Superior temporal gyrus (tissue), 1 donor: ENCODE measurements around the gene TMEM231.
A peak's percentile ranks its signal among the peaks of the same experiment; 100 is the strongest.
"Not testable (repeated sequence)": the region's sequence is repeated elsewhere in the genome, so short reads cannot be mapped to it uniquely, and the experiment has no call there.

Experiments used
- DNase-seq: peaks from one replicate; pipeline ENCODE4 v3.0.0-alpha.2; 2016; ENCODE audit errors: extremely low spot score

The TMEM231 gene, protein sequence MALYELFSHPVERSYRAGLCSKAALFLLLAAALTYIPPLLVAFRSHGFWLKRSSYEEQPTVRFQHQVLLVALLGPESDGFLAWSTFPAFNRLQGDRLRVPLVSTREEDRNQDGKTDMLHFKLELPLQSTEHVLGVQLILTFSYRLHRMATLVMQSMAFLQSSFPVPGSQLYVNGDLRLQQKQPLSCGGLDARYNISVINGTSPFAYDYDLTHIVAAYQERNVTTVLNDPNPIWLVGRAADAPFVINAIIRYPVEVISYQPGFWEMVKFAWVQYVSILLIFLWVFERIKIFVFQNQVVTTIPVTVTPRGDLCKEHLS

GRCh38 chr16:75555707-75556430, at the start of gene TMEM231:
Gene TMEM231 (minus strand): TSS chr16:75556252. CDS start chr16:75556209, 43 bp downstream.
- peak; percentile 96 for DNase-seq

DNA sequence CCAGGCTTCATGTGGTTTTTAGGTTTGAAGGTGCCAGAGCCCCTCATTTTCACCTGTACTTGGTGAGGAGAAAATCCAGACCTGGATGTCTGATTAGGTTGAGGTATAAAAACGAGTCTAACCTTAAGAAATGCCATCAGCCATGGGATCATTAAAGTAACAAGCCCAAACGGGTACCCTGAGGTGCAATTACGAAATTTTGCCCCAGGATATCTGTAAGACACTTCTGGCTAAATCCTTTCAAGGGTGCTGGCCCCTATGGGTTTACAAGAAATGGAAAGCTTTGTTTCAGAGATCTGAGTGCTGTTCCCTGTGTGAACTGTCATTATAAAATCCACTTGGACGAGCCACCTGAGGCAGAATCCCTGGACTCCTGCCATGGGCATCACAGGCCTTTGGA, 47.2 kb upstream of the TMEM231 start:
- no peak for DNase-seq

DNA sequence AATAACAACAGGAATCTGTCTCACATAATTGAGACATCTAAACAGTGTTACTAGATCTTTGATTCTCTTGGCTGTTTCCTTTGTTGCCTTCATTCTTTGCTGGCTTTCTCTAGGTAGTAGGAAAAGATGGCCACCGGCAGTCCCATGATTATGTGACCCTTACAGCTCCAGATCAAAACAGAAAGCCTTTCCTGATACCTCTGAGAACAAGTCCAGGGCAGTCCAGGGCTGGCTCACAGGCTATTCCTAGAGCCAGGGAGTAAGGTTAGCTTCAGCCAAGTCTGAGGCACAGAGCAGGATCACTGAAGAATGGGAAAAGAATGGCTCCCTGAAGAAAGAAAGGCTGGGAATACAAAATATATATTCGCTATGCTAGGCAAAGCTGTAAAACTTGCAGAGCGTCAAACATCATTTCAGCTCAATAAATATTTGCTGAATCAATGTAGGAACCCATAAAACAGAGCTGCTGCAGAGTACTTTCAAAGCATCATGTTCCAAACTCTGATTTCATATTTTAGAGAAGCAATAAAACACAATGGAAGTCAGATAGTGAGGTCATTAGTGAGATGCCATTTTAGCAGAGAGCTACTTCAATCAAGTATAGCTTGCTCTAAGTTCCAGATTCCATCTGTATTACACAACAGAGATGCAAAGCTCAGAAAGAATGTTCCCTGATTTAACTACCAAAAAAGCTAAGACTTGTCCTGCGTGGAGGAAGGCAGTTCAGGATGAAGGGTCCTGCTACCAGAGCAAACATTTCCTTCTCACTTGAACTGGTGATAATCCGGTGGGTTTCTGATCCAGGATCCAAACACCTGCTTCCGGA, 43.6 kb upstream of the TMEM231 start:
- DNase-seq, result no peak

DNA sequence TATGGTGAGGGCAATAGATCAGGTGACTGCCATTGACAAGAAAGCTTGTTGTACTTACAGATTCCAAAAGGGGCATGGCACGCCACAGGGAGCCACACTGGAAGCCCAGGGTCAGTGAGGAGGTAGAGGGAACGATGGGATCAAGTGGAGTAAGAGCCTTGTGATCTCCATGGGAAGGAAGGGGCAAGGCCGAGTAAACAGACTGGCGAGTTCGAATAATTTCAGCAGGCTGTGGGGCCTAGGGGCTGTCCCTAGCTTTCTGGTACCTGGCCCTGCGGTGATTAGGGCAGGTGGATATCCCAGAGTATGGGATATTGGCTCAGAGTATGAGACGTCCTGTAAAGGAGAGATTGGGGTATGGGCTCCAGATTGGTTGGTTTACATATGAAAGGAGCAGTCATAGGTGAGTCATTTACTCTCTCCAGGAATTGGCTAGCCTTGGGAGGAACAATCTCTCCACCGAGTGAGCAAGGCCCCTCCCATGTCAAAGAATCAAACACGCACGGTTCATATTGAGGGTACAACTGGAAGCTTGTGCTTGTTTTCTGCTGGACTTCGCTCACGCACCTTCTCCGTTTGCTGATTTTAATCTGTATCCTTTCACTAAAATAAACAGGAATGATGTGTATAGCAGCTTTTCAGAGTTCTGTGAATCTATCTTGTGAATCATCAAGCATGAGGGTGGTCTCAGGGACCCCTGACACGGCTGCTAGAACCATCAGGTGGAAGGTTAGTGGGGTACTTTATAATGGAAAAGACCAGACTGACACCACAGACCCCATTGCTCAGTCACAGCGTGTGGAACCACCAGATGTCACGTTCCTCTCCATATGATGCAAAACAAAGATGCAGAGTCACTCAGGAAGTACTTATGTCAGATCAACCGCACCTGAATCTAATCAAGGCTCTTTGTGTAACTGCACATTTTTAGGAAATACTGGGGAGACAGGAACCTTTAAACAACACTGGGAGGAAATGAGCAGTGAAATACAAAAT, 38.1 kb upstream of the TMEM231 start:
- no peak for DNase-seq

- DNase-seq, result no peak
Observed at GRCh38 chr16:75593308-75593707, 37.3 kb upstream of the TMEM231 start.

DNA sequence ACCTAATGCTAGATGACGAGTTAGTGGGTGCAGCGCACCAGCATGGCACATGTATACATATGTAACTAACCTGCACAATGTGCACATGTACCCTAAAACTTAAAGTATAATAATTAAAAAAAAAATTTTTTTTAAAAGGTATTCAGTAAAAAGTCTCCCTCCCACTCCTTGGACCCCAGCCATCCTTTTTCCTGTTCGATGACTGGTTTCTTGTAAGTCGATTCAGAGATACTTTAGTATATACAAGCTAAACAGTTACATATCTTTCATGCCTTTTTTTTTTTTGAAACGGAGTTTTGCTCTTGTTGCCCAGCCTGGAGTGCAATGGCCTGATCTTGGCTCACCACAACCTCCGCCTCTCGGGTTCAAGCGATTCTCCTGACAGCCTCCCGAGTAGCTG, 35.9 kb upstream of the TMEM231 start:
- not testable (repeated sequence) for DNase-seq

DNA sequence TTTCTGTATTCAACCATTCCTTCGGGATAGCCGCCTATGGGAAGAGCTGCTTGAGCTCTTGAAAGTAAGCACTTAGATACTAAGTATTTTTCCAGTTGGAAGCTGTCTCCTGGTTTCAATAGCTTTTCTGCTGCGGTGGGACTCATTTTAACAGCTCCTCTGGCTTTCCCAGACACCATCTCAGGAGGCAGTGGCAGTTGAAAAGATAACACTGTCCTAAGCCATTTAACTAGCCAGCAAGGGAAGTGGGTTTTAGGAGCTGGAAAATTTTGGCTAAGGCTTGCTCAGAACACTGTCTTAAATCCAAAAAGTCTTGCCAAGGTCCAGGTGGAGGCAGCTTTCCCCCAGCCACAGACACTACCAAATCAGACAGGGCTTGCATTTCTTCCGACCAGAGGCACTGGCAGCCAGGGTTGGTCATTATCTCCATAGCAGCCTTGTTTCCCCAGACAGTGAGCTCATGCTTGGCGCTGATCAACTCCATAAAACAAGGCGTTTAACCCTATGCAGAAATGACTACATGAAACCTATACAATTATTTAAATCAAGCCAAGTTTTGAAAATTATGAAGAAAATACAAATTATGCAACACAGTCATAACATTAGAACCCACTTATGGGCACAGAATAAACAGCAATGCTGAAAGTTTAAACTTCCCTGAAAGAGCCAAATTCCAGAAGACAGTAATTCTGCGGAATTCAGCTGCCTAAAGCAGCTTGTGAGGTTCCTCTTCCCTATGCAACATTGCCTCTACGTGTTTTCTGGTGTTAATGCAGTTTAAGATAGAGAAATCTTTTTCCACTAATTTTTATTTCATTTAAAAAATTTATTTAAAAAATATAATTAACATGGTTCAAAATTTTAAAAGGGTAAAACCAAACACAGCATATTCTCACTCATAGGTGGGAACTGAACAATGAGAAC, 35.1 kb upstream of the TMEM231 start:
- peak; percentile 67 for DNase-seq

GRCh38 chr16:75589306-75589705, 33.3 kb upstream of the TMEM231 start:
- DNase-seq, result no peak

GRCh38 chr16:75588716-75589115, 32.7 kb upstream of the TMEM231 start:
- no peak for DNase-seq

DNA sequence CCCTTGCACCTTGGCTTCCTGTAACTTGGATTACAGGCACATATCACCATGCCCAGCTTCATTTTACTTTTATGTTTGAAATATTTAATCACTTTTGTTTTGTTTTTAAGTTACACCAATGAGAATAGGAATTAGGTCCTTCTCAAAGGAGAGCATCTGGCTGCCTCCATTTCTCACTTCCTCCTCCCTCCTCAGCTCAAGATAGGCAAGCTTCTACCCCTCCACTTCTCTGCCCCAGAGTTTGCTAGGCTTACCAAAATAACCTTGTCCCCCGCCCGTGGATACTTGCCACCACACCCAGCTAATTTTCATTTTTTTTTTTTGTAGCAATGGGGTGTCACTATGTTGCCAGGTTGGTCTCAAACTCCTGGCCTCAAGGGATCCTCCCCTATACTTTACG, 28.1 kb upstream of the TMEM231 start:
- DNase-seq, result no peak

GRCh38 chr16:75579281-75579834, 23.3 kb upstream of the TMEM231 start:
- DNase-seq, result no peak

- DNase-seq, result no peak
Observed at GRCh38 chr16:75578725-75579124, 22.7 kb upstream of the TMEM231 start.

GRCh38 chr16:75578212-75578611, 22.2 kb upstream of the TMEM231 start:
- DNase-seq, result no peak

GRCh38 chr16:75576384-75576811, 20.3 kb upstream of the TMEM231 start:
- peak; percentile 64 for DNase-seq

DNA sequence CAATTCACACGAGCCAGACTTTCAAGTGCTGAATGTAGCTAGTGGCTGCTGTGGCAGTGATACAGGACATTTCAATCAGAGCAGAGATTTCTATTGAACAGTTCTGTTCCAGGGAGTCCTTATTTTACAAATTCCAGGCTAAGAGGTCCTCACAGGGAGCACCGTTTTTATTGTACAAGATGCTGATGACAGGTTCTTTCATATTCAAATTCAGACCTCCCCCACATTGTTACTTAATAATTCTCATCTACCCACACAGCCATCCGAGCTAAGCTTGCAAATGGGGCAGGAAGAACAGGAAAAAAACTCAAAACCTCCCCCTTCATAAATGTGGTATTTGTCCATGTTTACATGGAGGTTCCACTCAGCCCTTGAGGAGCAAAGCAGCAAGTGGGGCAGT, 19.9 kb upstream of the TMEM231 start:
- no peak for DNase-seq

DNA sequence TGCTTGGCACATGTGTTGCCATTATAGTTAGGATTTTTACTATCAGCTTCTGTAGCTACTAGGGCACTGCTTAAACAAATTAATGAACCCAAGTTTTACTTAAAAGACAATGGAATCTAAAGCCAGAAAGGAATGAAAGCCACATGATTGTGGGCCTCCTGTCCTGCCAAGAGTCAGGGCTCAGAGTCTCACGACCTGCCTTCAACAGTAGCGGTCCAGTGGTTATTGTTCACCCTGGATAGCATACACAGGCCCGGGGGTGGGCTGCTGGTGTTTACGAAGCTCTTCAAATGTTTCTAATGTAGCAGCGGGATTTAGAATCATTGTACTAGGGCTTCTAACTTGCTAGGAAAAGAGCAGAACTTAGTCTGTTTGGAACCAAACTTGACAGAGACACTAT, 17.9 kb upstream of the TMEM231 start:
- DNase-seq, result no peak

GRCh38 chr16:75572864-75573542, 17.0 kb upstream of the TMEM231 start:
- no peak for DNase-seq

- no peak for DNase-seq
Observed at GRCh38 chr16:75570396-75571065, 14.5 kb upstream of the TMEM231 start.

GRCh38 chr16:75567911-75568310, 11.9 kb upstream of the TMEM231 start:
- no peak for DNase-seq
